SK-N-MC (cell line): ENCODE measurements around the gene AUTS2.
A peak's percentile ranks its signal among the peaks of the same experiment; 100 is the strongest.

Experiments
- DNase-seq: peaks from one replicate; pipeline ENCODE4 v3.0.0-alpha.2; 2011; ENCODE audit warnings: low read depth, low spot score
- H3K27ac ChIP-seq: fragments of 200-600 bp; sonication (generic); 2 replicates; pipeline ENCODE4 v1.5.1; 2016; ENCODE audit warnings: mixed run types
- H3K36me3 ChIP-seq: fragments of 200-600 bp; sonication (generic); 2 replicates; pipeline ENCODE4 v1.6.1; 2017; ENCODE audit warnings: antibody characterized with exemption, low read length, mixed read lengths; ENCODE audit not compliant: insufficient read depth
- H3K4me3 ChIP-seq: fragments of 200-600 bp; sonication (generic); 2 replicates; pipeline ENCODE4 v1.5.1; 2016
- H3K9ac ChIP-seq: fragments of 200-600 bp; sonication (generic); 2 replicates; pipeline ENCODE4 v1.8.0; 2017; ENCODE audit warnings: mixed run types, mixed read lengths; ENCODE audit not compliant: insufficient read length
- H3K9me3 ChIP-seq: fragments of 200-600 bp; sonication (generic); 2 replicates; pipeline ENCODE4 v1.6.1; 2017; ENCODE audit warnings: low read depth, mild to moderate bottlenecking, antibody characterized with exemption, low read length, moderate library complexity, mixed read lengths
- EZH2 ChIP-seq: fragments of 200-600 bp; sonication (generic); IDR thresholded peaks from one replicate; pipeline ENCODE4 v1.6.1; 2017; ENCODE audit warnings: antibody characterized with exemption
- FOXP2 ChIP-seq: optimal IDR thresholded peaks from 2 replicates; pipeline ENCODE3; 2011; ENCODE audit warnings: mild to moderate bottlenecking, moderate library complexity; ENCODE audit not compliant: insufficient read depth; ENCODE audit errors: extremely low read length, control extremely low read depth
- POLR2AphosphoS5 ChIP-seq: IDR thresholded peaks from 2 replicates; pipeline ENCODE4 v1.6.1; 2012; ENCODE audit warnings: mild to moderate bottlenecking, low read depth, low read length, borderline replicate concordance

The AUTS2 gene

GRCh38 chr7:70371652-70372051 lies 773.4 kb downstream of the AUTS2 start:
- DNase-seq, result no peak
- Histone ChIP-seq H3K9ac (no peak overlapping the region), H3K4me3 (no peak overlapping the region), H3K27ac (no peak overlapping the region), H3K9me3 (no peaks in the 10 kb centered on the region), H3K36me3 (no peaks in the 10 kb centered on the region)
- TF ChIP-seq EZH2 (no peak), FOXP2 (no peak), POLR2AphosphoS5 (no peak)

GRCh38 chr7:70372768-70373515 lies 774.7 kb downstream of the AUTS2 start:
- no peaks in the 10 kb centered on the region for H3K9me3 ChIP-seq
- no peak overlapping the region for H3K27ac ChIP-seq
- no peaks in the 10 kb centered on the region for H3K36me3 ChIP-seq
- H3K4me3 ChIP-seq, result peak overlapping the region; percentile 22; the same call in 1 of the 2 replicates
- H3K9ac ChIP-seq, result no peak overlapping the region
- no peak for TF ChIP-seq EZH2
- TF ChIP-seq FOXP2, result no peak
- TF ChIP-seq POLR2AphosphoS5, result no peak
- DNase-seq, result peak; percentile 47

- no peaks in the 10 kb centered on the region for H3K9me3 ChIP-seq
- no peak for DNase-seq
- no peak overlapping the region for H3K4me3 ChIP-seq
- H3K27ac ChIP-seq, result no peak overlapping the region
- no peak for TF ChIP-seq POLR2AphosphoS5
- TF ChIP-seq EZH2, result no peak
- no peak for TF ChIP-seq FOXP2
- H3K9ac ChIP-seq, result no peak overlapping the region
- no peaks in the 10 kb centered on the region for H3K36me3 ChIP-seq
These were observed 776.7 kb downstream of the AUTS2 start for GRCh38 chr7:70374772-70375533.

- Histone ChIP-seq H3K4me3 (no peak overlapping the region), H3K27ac (no peak overlapping the region), H3K36me3 (no peaks in the 10 kb centered on the region), H3K9me3 (no peaks in the 10 kb centered on the region), H3K9ac (no peak overlapping the region)
- DNase-seq, result no peak
- TF ChIP-seq POLR2AphosphoS5, result no peak
- no peak for TF ChIP-seq EZH2
- TF ChIP-seq FOXP2, result no peak
These were observed 778.3 kb downstream of the AUTS2 start for GRCh38 chr7:70376561-70377031.

- Histone ChIP-seq H3K9ac (no peak overlapping the region), H3K36me3 (no peaks in the 10 kb centered on the region), H3K9me3 (no peaks in the 10 kb centered on the region), H3K27ac (no peak overlapping the region), H3K4me3 (no peak overlapping the region)
- no peak for DNase-seq
- TF ChIP-seq FOXP2 (no peak), EZH2 (no peak), POLR2AphosphoS5 (no peak)
These were observed 779.7 kb downstream of the AUTS2 start for GRCh38 chr7:70377957-70378356.

GRCh38 chr7:70379210-70379609 lies 780.9 kb downstream of the AUTS2 start:
- no peaks in the 10 kb centered on the region for H3K9me3 ChIP-seq
- no peak for DNase-seq
- H3K4me3 ChIP-seq, result no peak overlapping the region
- H3K27ac ChIP-seq, result no peak overlapping the region
- TF ChIP-seq POLR2AphosphoS5 (no peak), EZH2 (no peak), FOXP2 (no peak)
- no peak overlapping the region for H3K9ac ChIP-seq
- no peaks in the 10 kb centered on the region for H3K36me3 ChIP-seq

GRCh38 chr7:70380421-70381015 lies 782.2 kb downstream of the AUTS2 start:
- no peak for DNase-seq
- H3K9ac ChIP-seq, result no peak overlapping the region
- no peak overlapping the region for H3K27ac ChIP-seq
- no peaks in the 10 kb centered on the region for H3K36me3 ChIP-seq
- H3K9me3 ChIP-seq, result no peaks in the 10 kb centered on the region
- no peak for TF ChIP-seq FOXP2
- no peak for TF ChIP-seq EZH2
- TF ChIP-seq POLR2AphosphoS5, result no peak
- H3K4me3 ChIP-seq, result no peak overlapping the region

- no peak overlapping the region for H3K27ac ChIP-seq
- no peaks in the 10 kb centered on the region for H3K36me3 ChIP-seq
- H3K9me3 ChIP-seq, result no peaks in the 10 kb centered on the region
- DNase-seq, result no peak
- no peak overlapping the region for H3K4me3 ChIP-seq
- TF ChIP-seq EZH2, result no peak
- no peak for TF ChIP-seq POLR2AphosphoS5
- TF ChIP-seq FOXP2, result no peak
- H3K9ac ChIP-seq, result no peak overlapping the region
These were observed 784.9 kb downstream of the AUTS2 start for GRCh38 chr7:70383066-70383782.
